Tibial nerve (tissue), 3 donors: Measurements from ENCODE around the gene HTR1D.

Experiments used
- POLR2A ChIP-seq, 2 donors: fragments of 450-650 bp; IDR thresholded peaks; one replicate each; pipeline ENCODE4 v1.6.1; 2017; ENCODE audit warnings: antibody characterized with exemption in 2 of 2, mild to moderate bottlenecking in 2 of 2, moderate library complexity in 2 of 2
- TF ChIP-seq, protein P1 (sequence below), 5 experiments: fragments of 200-600 bp in 3 of 5; fragments of 450-650 bp in 2 of 5; sonication (generic) in 3 of 5; IDR thresholded peaks; one replicate each; pipeline ENCODE4 v1.5.1; 2016 to 2019; ENCODE audit warnings: antibody characterized with exemption in 5 of 5, mild to moderate bottlenecking in 3 of 5, moderate library complexity in 2 of 5

DNA sequence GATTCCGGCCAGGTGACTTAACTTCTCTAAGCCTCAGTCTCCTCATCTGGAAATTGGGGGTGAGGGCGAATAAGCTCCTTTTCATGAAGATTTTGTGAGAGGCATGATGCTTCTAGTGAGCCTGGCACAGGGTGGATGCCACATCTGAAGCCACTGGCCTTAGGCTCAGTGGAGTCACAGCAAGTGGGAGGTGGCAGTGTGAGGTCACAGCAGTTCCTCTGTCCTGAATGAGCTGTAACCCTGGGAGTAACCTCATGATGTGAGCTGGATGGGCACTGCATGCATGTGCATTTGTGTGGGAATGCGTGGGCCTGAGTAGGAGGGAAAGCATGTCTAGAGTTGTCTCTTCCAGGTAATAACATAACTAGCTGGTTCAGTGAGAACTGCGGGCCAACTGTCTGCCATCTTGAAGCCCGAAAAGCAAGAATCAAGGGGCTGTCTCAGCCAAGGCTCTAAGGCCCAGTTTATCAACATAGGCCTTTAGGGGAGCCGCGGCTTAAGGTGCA is 27.0 kb upstream of the HTR1D start:
- TF ChIP-seq, protein P1, sequence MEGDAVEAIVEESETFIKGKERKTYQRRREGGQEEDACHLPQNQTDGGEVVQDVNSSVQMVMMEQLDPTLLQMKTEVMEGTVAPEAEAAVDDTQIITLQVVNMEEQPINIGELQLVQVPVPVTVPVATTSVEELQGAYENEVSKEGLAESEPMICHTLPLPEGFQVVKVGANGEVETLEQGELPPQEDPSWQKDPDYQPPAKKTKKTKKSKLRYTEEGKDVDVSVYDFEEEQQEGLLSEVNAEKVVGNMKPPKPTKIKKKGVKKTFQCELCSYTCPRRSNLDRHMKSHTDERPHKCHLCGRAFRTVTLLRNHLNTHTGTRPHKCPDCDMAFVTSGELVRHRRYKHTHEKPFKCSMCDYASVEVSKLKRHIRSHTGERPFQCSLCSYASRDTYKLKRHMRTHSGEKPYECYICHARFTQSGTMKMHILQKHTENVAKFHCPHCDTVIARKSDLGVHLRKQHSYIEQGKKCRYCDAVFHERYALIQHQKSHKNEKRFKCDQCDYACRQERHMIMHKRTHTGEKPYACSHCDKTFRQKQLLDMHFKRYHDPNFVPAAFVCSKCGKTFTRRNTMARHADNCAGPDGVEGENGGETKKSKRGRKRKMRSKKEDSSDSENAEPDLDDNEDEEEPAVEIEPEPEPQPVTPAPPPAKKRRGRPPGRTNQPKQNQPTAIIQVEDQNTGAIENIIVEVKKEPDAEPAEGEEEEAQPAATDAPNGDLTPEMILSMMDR (IDR thresholded peaks at IDR 0.05): no peak
- TF ChIP-seq POLR2A (IDR thresholded peaks at IDR 0.05): no peak
